HepG2 (cell line): ENCODE results near the gene PIANP. TPM values are rescaled to one million over a fixed set of nuclear protein-coding genes. Genes with fewer than 3 reads are reported as not detected.

Source experiments
- ATAC-seq: fragments of 200-7000 bp; cut with Tn5 transposase; 3 replicates; pipeline ENCODE4 v1.9.1; 2020; ENCODE audit warnings: mild to moderate bottlenecking, moderate library complexity
- BruUV-seq: library from RNA; stranded (reverse); fragments of 400-500 nt; replicated peaks from 2 replicates; lab custom pipeline; 2021; lab: Mats Ljungman, UMichigan
- CTCF ChIA-PET: fragments of 300-600 bp; formaldehyde crosslinking; extraction: SDS; loops from one replicate; lab custom pipeline; 2021; ENCODE audit warnings: low total read pairs, inconsistent platforms, low intra/inter-chr PET ratio; lab: Yijun Ruan, JAX
- POLR2A ChIA-PET: fragments of 350-600 bp; sonication (Branson Sonifier 250); formaldehyde crosslinking; loops from one replicate; lab custom pipeline; 2020; ENCODE audit warnings: antibody characterized with exemption, inconsistent platforms; lab: Yijun Ruan, JAX
- DNase-seq: peaks from one replicate; pipeline ENCODE4 v3.0.0-alpha.2; 2015; ENCODE audit warnings: low spot score
- FAIRE-seq: peaks from 3 replicates; lab custom pipeline; 2011; peaks lifted over from hg19 to GRCh38; lab: Jason Lieb, UNC
- H2AFZ ChIP-seq: one replicate; pipeline ENCODE4 v1.6.1; 2011; ENCODE audit warnings: low read length, inconsistent platforms
- H3K27ac ChIP-seq: fragments of 300-600 bp; 3 replicates; pipeline ENCODE4 v1.8.0; 2011; ENCODE audit warnings: mixed run types, mild to moderate bottlenecking, mixed read lengths, low read length, inconsistent platforms; ENCODE audit not compliant: insufficient read depth; ENCODE audit errors: extremely low read length
- H3K27me3 ChIP-seq, 2 experiments: fragments of 200-600 bp in 1 of 2; 2 replicates in 1 of 2; 3 replicates in 1 of 2; pipeline versions ENCODE4 v1.6.0 to v1.8.0; 2011; ENCODE audit warnings: low read length in 2 of 2, mild to moderate bottlenecking in 2 of 2, moderate library complexity in 2 of 2, inconsistent platforms in 1 of 2; ENCODE audit not compliant: insufficient read depth in 2 of 2, control insufficient read depth in 1 of 2
- H3K36me3 ChIP-seq, 2 experiments: fragments of 200-600 bp in 1 of 2; replicated peaks in 1 of 2; 2 replicates in 1 of 2; 3 replicates in 1 of 2; pipeline versions ENCODE4 v1.5.1 to v1.8.0; 2011; ENCODE audit warnings: low read length in 2 of 2, inconsistent platforms in 1 of 2; ENCODE audit not compliant: insufficient read depth in 2 of 2, control insufficient read depth in 1 of 2
- H3K4me1 ChIP-seq: 2 replicates; pipeline ENCODE4 v1.5.1; 2012; ENCODE audit warnings: low read length, inconsistent platforms; ENCODE audit not compliant: insufficient read depth
- H3K4me2 ChIP-seq: 2 replicates; pipeline ENCODE4 v1.6.0; 2011; ENCODE audit warnings: low read depth, low read length, inconsistent platforms
- H3K4me3 ChIP-seq, 3 experiments: fragments of 200-600 bp in 1 of 3; sonication (generic), shearing (Covaris generic) in 1 of 3; replicated peaks in 1 of 3; 2 replicates each; pipeline ENCODE4 v1.5.1; 2011 to 2016; ENCODE audit warnings: low read length in 3 of 3, inconsistent platforms in 2 of 3, low read depth in 2 of 3, mild to moderate bottlenecking in 2 of 3, control low read depth in 1 of 3, mixed read lengths in 1 of 3; ENCODE audit not compliant: insufficient read depth in 1 of 3
- H3K79me2 ChIP-seq: one replicate; pipeline ENCODE4 v1.6.1; 2011; ENCODE audit warnings: low read length, inconsistent platforms; ENCODE audit not compliant: insufficient read depth
- H3K9ac ChIP-seq: 2 replicates; pipeline ENCODE4 v1.6.0; 2011; ENCODE audit warnings: mild to moderate bottlenecking, low read depth, low read length, inconsistent platforms; ENCODE audit not compliant: insufficient read depth
- H3K9me3 ChIP-seq: 2 replicates; pipeline ENCODE4 v1.5.1; 2012; ENCODE audit warnings: mild to moderate bottlenecking, low read length
- H4K20me1 ChIP-seq: 2 replicates; pipeline ENCODE4 v1.6.0; 2011; ENCODE audit warnings: inconsistent platforms, mild to moderate bottlenecking, low read length, moderate library complexity; ENCODE audit not compliant: insufficient read depth
- DMAP1 ChIP-seq: IDR thresholded peaks from 2 replicates; pipeline ENCODE4 v1.6.1; 2016
- KDM1A ChIP-seq: IDR thresholded peaks from 2 replicates; pipeline ENCODE4 v1.6.1; 2016; ENCODE audit warnings: missing compliant biosample characterization
- RARG ChIP-seq: sonication (generic); formaldehyde crosslinking; IDR thresholded peaks from 2 replicates; pipeline ENCODE4 v1.4.0; 2020; ENCODE audit warnings: low read depth, mild to moderate bottlenecking, missing genetic modification reagents
- RFX5 ChIP-seq: IDR thresholded peaks from 2 replicates; pipeline ENCODE4 v1.6.1; 2011; ENCODE audit warnings: low read depth, low read length, improper control_type of control experiment
- YEATS4 ChIP-seq: sonication (generic); formaldehyde crosslinking; IDR thresholded peaks from 2 replicates; pipeline ENCODE4 v1.4.0; 2020; ENCODE audit warnings: missing genetic modification reagents, borderline replicate concordance
- ZNF207 ChIP-seq: fragments of 450-650 bp; IDR thresholded peaks from 2 replicates; pipeline ENCODE4 v1.6.1; 2016; ENCODE audit warnings: antibody characterized with exemption, borderline replicate concordance
- ZNF468 ChIP-seq: sonication (generic); formaldehyde crosslinking; IDR thresholded peaks from 2 replicates; pipeline ENCODE4 v1.8.0; 2022; ENCODE audit warnings: mild to moderate bottlenecking, moderate library complexity, missing genetic modification reagents
- ZNF564 ChIP-seq: sonication (generic); formaldehyde crosslinking; IDR thresholded peaks from 2 replicates; pipeline ENCODE4 v1.8.1; 2023; ENCODE audit warnings: mild to moderate bottlenecking, missing genetic modification reagents
- ZNF605 ChIP-seq: sonication (generic); formaldehyde crosslinking; IDR thresholded peaks from 2 replicates; pipeline ENCODE4 v1.8.0; 2022; ENCODE audit warnings: mild to moderate bottlenecking, missing genetic modification reagents
- ZSCAN9 ChIP-seq: IDR thresholded peaks from 2 replicates; pipeline ENCODE4 v1.6.1; 2016; ENCODE audit warnings: borderline replicate concordance
- WGBS: methylation state at CpG from one replicate; pipeline ENCODE4 v1.1.6; 2017; ENCODE audit warnings: low lambda C conversion rate; 5-methylcytosine and 5-hydroxymethylcytosine counted together
- in situ Hi-C: cut with HindIII; loops from 2 replicates; pipeline ENCODE4 v1.10.0; 2017; ENCODE audit warnings: low pct_unique_long_range_greater_than_20kb; ENCODE audit not compliant: extremely low pct_ligation_motif_present
- intact Hi-C: fragments of 100-400 bp; cut with micrococcal nuclease; formaldehyde crosslinking; loops from one replicate; pipeline ENCODE4 v1.10.0; 2022; ENCODE audit not compliant: unreplicated experiment
- polyA plus RNA-seq, 8 experiments: library from polyadenylated mRNA; depleted of rRNA in 3 of 8; stranded (reverse) in 7 of 8; unstranded in 1 of 8; fragments of >200 nt; fragmentation: Illumina TruSeq in 4 of 8; extraction: Trizol in 4 of 8; gene quantifications; 2 replicates each; pipeline versions ENCODE4 v1.2.1 to v1.2.3, GENCODE V29; 2011 to 2016; ENCODE audit warnings: low read depth in 4 of 8, missing spikeins in 1 of 8, mixed read lengths in 1 of 8; ENCODE audit not compliant: insufficient read depth in 1 of 8
- total RNA-seq, 5 experiments: library from RNA; depleted of rRNA; stranded (reverse); fragments of >200 nt; fragmentation: Illumina TruSeq; extraction: Trizol; gene quantifications; 2 replicates each; pipeline ENCODE4 v1.2.3, GENCODE V29; 2016; ENCODE audit warnings: low read depth in 1 of 5
- TF ChIP-seq, protein P1 (sequence below): sonication (generic); formaldehyde crosslinking; IDR thresholded peaks from 2 replicates; pipeline ENCODE4 v1.8.0; 2022; ENCODE audit warnings: mild to moderate bottlenecking, missing genetic modification reagents, moderate library complexity

The PIANP gene
- total and polyA plus RNA-seq, 2 of the 13 experiments (the other 11 are each of a cell fraction or from before 2014, with no cell fraction given): not detected

DNA sequence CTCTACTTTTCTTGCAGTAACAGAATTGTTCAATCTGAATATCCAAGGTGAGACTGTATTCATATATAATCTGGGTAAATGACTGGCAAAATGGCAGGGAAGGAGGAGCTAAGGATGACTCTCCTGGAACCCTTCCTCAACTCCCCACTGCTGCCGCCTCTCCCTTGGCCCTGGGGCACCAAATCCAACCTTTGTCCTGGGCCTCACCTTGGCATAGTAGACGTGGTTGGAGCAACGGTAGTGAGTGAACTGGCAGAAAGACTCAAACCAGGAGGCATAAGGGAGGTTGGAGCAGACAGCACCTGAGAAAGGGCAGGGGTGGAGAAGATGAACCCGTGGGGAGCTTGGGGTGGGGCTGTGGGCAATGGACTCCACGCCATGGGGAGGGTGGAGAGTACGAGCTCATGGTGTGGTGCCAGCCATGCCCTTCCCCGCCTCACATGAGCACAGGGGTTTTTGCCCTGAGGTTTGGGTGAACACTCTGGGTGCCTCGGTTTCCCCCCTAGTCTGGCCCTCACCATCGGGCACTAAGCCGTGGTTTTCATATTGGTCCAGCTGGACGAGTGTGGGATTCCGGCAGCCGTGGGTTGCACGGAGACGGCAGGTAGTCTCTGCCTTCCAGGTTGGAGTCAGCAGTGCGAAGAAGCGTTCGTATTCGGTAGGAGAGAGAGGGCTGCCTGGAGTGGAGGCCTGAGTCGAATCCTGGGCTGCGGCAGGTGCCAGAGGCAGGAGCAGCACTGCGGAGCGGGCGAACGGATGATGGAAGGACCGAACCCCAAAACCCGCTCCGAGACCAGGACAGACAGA, 54.1 kb downstream of the PIANP start:
- Histone ChIP-seq H3K9me3 (no peaks in the 10 kb centered on the region), H2AFZ (no peak overlapping the region), H3K4me2 (no peak overlapping the region), H3K27ac (no peak overlapping the region), H3K4me1 (peaks cover 21% of the 10 kb centered on the region), H3K27me3 (no peaks in the 10 kb centered on the region; a peak in 2 of 5 replicates), H3K4me3 (no peak overlapping the region), H4K20me1 (no peaks in the 10 kb centered on the region), H3K79me2 (no peaks in the 10 kb centered on the region), H3K36me3 (peaks cover 0 to 5% of the 10 kb centered on the region in 2 experiments; a peak in 3 of 5 replicates), H3K9ac (no peak overlapping the region)
- 85% methylated on average over 24 of the region's 28 CpGs for WGBS
- in situ Hi-C loops (no loop called here), intact Hi-C loops (no loop called here)
- TF ChIP-seq RARG (CRISPR knock-in tag) (no peak), RFX5 (no peak), DMAP1 (CRISPR knock-in tag) (no peak), YEATS4 (CRISPR knock-in tag) (no peak), ZSCAN9 (CRISPR knock-in tag) (no peak), KDM1A (no peak), ZNF564 (CRISPR knock-in tag) (no peak), ZNF468 (CRISPR knock-in tag) (no peak), ZNF207 (no peak), ZNF605 (no peak)
- TF ChIP-seq, protein P1, sequence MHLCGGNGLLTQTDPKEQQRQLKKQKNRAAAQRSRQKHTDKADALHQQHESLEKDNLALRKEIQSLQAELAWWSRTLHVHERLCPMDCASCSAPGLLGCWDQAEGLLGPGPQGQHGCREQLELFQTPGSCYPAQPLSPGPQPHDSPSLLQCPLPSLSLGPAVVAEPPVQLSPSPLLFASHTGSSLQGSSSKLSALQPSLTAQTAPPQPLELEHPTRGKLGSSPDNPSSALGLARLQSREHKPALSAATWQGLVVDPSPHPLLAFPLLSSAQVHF (CRISPR knock-in tag): no peak
- no TSS peak for BruUV-seq
- no peak for FAIRE-seq
- ChIA-PET CTCF (no interaction called here), POLR2A (interaction anchor here (1.3 kb wide), 1 partner anchor 43 kb away, joined by 3 read pairs; the partner anchor contains the start of gene ZNF384)
- no peak for DNase-seq
- no peak for ATAC-seq
